Erythroblast (primary cell): ENCODE results near the gene CHST4.

Experiments used
- GATA1 ChIP-seq: IDR thresholded peaks from 2 replicates; pipeline ENCODE4 v1.6.1; 2011; ENCODE audit warnings: low read depth, mild to moderate bottlenecking, control low read depth, low read length, moderate library complexity
- POLR2A ChIP-seq: IDR thresholded peaks from 2 replicates; pipeline ENCODE4 v1.6.1; 2011; ENCODE audit warnings: mild to moderate bottlenecking, low read length

DNA sequence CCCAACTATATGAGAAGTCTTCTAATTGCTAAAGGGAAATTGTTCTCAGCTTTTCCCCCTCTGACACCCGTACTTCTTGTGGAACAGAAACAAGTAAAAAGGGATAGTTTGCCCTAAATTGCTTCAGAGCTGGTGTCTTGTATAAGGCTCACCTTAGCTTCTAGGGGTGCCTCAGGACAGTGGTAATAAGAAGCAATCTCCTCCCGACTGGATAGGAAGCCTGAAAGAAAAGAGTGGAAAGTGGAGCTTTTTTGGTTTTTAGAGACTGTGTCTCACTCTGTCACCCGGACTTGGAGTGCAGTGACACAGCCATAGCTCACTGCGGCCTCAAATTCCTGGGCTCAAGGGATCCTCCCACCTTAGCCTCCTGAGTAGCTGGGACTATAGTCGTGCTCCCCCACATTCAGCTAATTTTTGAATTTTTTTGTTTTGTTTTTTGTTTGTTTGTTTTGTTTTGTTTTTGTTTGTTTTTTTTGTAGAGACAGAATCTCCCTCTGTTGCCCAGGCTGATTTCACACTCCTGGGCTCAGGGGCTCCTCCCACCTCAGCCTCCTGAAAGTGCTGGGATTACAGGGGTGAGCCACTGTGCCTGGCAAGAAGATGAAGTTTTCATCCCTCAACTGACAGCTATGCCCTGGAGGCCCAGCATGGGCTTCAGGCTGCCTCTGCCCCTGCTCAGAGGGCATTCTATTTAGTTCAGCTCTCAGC is 47.3 kb downstream of the CHST4 start:
- TF ChIP-seq POLR2A (no peak), GATA1 (no peak)
